COLO829 (cell line): ENCODE measurements around the gene NAA16.
"Not testable (repeated sequence)": the region's sequence is repeated elsewhere in the genome, so short reads cannot be mapped to it uniquely, and the experiment has no call there.

ENCODE experiments used
- DNase-seq: peaks from one replicate; pipeline ENCODE4 v3.0.0; 2012; ENCODE audit warnings: low spot score

The NAA16 gene

GRCh38 chr13:41408746-41409145 lies 97.7 kb downstream of the NAA16 start:
- no peak for DNase-seq

- no peak for DNase-seq
Measured at GRCh38 chr13:41409611-41410010, 98.5 kb downstream of the NAA16 start.

GRCh38 chr13:41411060-41411459 lies 100.0 kb downstream of the NAA16 start:
- no peak for DNase-seq

- peak; percentile 6 for DNase-seq
Measured at GRCh38 chr13:41411522-41411921, 100.5 kb downstream of the NAA16 start.

GRCh38 chr13:41413872-41414271 lies 102.8 kb downstream of the NAA16 start:
- DNase-seq = no peak

GRCh38 chr13:41416276-41416675 lies 105.2 kb downstream of the NAA16 start:
- no peak for DNase-seq

GRCh38 chr13:41418027-41418426 lies 107.0 kb downstream of the NAA16 start:
- DNase-seq = no peak

GRCh38 chr13:41418731-41419130 lies 107.7 kb downstream of the NAA16 start:
- DNase-seq = no peak

GRCh38 chr13:41419206-41419605 lies 108.1 kb downstream of the NAA16 start:
- DNase-seq = no peak

GRCh38 chr13:41420146-41420545 lies 109.1 kb downstream of the NAA16 start:
- DNase-seq = no peak

- DNase-seq = not testable (repeated sequence)
Measured at GRCh38 chr13:41421330-41421729, 110.3 kb downstream of the NAA16 start.

GRCh38 chr13:41421983-41422382 lies 110.9 kb downstream of the NAA16 start:
- DNase-seq = not testable (repeated sequence)

- DNase-seq = not testable (repeated sequence)
Measured at GRCh38 chr13:41423259-41423658, 112.2 kb downstream of the NAA16 start.

GRCh38 chr13:41424675-41425074 lies 113.6 kb downstream of the NAA16 start:
- DNase-seq = not testable (repeated sequence)

- DNase-seq = no peak
Measured at GRCh38 chr13:41426047-41426446, 115.0 kb downstream of the NAA16 start.
